Immature natural killer cell (primary cell): ENCODE data around the gene WDR70. TPM values are rescaled to one million over a fixed set of nuclear protein-coding genes. Genes with fewer than 3 reads are reported as not detected.
A peak's percentile ranks its signal among the peaks of the same experiment; 100 is the strongest.

ENCODE experiments used
- DNase-seq, 3 donors: peaks; one replicate each; pipeline ENCODE4 v3.0.0; 2022; ENCODE audit warnings: mixed read lengths in 1 of 3
- H3K27ac Mint-ChIP-seq, 6 donors: one replicate each; pipeline ENCODE4 v1.8.0; 2020; ENCODE audit warnings: mixed read lengths in 6 of 6, mild to moderate bottlenecking in 5 of 6, inconsistent platforms in 4 of 6, moderate library complexity in 3 of 6
- H3K27me3 Mint-ChIP-seq, 3 donors: one replicate each; pipeline ENCODE4 v1.8.0; 2020 to 2021; ENCODE audit warnings: low read depth in 3 of 3, mild to moderate bottlenecking in 3 of 3, mixed read lengths in 3 of 3, moderate library complexity in 3 of 3, inconsistent platforms in 1 of 3
- H3K36me3 Mint-ChIP-seq, 3 donors: one replicate each; pipeline ENCODE4 v1.8.0; 2020; ENCODE audit warnings: mixed read lengths in 3 of 3, inconsistent platforms in 2 of 3, mild to moderate bottlenecking in 2 of 3
- H3K4me1 Mint-ChIP-seq, 2 donors: one replicate each; pipeline ENCODE4 v1.8.0; 2020; ENCODE audit warnings: inconsistent platforms in 2 of 2, mild to moderate bottlenecking in 2 of 2, mixed read lengths in 2 of 2, moderate library complexity in 1 of 2
- H3K4me3 Mint-ChIP-seq, 5 donors: one replicate each; pipeline ENCODE4 v1.8.0; 2020; ENCODE audit warnings: mild to moderate bottlenecking in 5 of 5, mixed read lengths in 5 of 5, inconsistent platforms in 3 of 5, moderate library complexity in 3 of 5
- H3K9me3 Mint-ChIP-seq, 6 donors: one replicate each; pipeline ENCODE4 v1.8.0; 2020; ENCODE audit warnings: mild to moderate bottlenecking in 6 of 6, mixed read lengths in 6 of 6, inconsistent platforms in 4 of 6, moderate library complexity in 3 of 6
- polyA plus RNA-seq, 3 donors: library from polyadenylated mRNA; unstranded; fragments of 300-500 nt; fragmentation: Illumina TruSeq; gene quantifications; one replicate each; pipeline ENCODE4 v1.2.3, GENCODE V29; 2021

Gene WDR70
- polyA plus RNA-seq, 3 donors from 2014 or later = 18.4 to 20.0 (median 18.6) TPM

DNA sequence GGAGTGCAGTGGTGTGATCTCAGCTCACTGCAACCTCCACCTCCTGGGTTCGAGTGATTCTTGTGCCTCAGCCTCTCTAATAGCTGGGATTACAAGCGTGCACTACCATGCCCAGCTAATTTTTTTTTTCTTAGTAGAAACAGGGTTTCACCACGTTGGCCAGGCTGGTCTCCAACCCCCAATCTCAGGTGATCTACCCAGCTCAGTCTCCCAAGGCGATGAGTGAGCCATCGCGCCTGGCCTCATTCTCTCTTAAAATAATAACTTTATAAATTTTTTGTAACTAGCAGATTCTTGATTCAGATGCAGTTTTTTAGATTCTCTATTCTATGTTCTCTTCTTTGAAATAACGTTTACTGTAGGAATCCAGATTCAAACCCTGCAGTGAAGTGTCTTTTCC is 333.6 kb downstream of the WDR70 start:
- H3K27ac Mint-ChIP-seq = no peak overlapping the region
- no peak for DNase-seq
- H3K4me1 Mint-ChIP-seq = no peaks in the 10 kb centered on the region
- no peak overlapping the region for H3K4me3 Mint-ChIP-seq
- H3K9me3 Mint-ChIP-seq = no peaks in the 10 kb centered on the region
- H3K36me3 Mint-ChIP-seq = peaks cover 2 to 15% (median 9%) of the 10 kb centered on the region in 3 donors
- H3K27me3 Mint-ChIP-seq = peaks cover 0 to 2% (median 1%) of the 10 kb centered on the region in 3 donors

DNA sequence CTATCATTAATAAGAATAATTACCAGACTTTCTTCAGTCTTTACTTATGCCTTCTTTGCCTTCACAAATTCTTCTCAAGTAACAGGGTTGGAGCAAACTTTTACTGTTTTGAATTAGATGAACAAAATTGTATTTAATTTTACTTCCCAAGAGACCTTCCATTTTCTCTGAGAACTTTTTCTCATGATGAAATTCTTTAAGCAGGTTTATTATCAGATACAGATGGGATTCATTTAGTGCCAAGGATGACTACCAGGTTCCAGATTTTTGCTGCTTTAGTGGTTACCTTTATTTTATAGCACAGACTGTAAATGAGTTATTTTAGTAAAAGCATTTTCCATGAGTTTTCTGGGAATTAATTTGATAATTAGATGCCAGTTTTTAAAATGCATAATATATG is 335.6 kb downstream of the WDR70 start:
- H3K27me3 Mint-ChIP-seq = peaks cover 0 to 2% (median 1%) of the 10 kb centered on the region in 3 donors
- no peak overlapping the region for H3K4me3 Mint-ChIP-seq
- H3K9me3 Mint-ChIP-seq = no peaks in the 10 kb centered on the region
- no peaks in the 10 kb centered on the region for H3K4me1 Mint-ChIP-seq
- no peak for DNase-seq
- H3K36me3 Mint-ChIP-seq = peaks cover 2 to 15% (median 9%) of the 10 kb centered on the region in 3 donors
- H3K27ac Mint-ChIP-seq = no peak overlapping the region

DNA sequence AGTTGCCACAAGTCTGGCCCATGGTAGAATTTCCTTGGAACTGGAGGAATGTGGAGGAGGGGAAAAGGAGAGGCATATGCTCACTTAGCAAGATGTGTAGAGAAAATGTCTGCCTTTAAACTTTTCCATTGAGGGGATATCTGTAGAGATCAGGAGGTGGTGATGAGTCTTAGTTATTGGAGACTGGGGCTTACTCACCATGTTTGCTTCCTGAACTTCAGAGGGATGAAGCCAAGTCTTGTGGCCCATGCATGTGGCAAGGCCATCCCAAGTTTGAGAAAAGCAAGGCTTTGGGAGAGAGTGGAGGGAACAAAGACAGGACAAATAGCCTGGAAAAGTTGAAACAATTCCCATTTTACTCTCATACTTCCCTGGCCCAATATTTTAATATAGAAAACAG is 336.2 kb downstream of the WDR70 start:
- Mint-ChIP-seq H3K4me1 (no peaks in the 10 kb centered on the region), H3K4me3 (no peak overlapping the region), H3K27ac (no peak overlapping the region), H3K27me3 (peaks cover 0 to 2% (median 1%) of the 10 kb centered on the region in 3 donors), H3K36me3 (peaks cover 0 to 17% (median 10%) of the 10 kb centered on the region in 3 donors), H3K9me3 (no peaks in the 10 kb centered on the region)
- DNase-seq = no peak

DNA sequence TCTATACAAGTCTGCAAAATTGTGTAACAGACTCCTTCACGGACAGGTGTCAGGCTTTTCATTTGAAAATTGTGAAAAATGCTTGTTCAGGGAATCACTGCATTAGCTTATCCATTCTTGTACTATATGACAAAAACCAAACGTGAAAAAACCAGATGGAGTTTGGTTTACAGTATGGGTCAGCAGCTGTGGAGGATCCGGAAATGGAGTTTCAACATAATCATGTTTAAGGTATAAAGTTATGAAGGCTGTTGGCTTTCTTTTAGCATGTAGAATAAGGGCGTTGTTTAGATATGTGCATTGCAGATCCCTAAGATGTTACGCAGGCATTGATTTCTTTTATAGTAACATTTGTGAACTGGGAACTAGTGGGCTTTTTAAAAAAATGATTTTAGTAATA is 336.9 kb downstream of the WDR70 start:
- no peaks in the 10 kb centered on the region for H3K9me3 Mint-ChIP-seq
- peaks cover 4 to 20% (median 14%) of the 10 kb centered on the region in 3 donors for H3K36me3 Mint-ChIP-seq
- H3K4me1 Mint-ChIP-seq = no peaks in the 10 kb centered on the region
- no peak overlapping the region for H3K4me3 Mint-ChIP-seq
- no peak for DNase-seq
- peaks cover 0 to 2% (median 1%) of the 10 kb centered on the region in 3 donors for H3K27me3 Mint-ChIP-seq
- H3K27ac Mint-ChIP-seq = no peak overlapping the region

DNA sequence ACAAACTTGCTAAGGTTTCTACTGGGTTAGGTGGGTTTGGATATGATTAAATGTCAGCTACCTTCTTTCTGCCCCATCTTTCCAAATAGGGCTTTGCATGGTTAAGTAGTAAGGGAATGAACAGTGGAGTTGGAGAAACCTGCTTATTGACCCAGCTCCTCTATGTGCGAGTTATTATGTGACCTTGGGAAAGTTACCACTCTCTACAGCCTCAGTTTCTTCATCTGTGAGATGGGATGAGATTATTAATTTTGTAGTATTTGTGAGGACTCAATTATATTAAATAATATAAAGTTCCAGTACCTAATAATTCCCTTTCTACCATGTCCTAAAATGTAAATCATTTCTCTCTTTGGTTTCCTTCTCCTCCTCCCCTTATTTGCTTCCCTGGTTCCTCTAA is 337.3 kb downstream of the WDR70 start:
- Mint-ChIP-seq H3K4me1 (no peaks in the 10 kb centered on the region), H3K36me3 (peaks cover 4 to 20% (median 16%) of the 10 kb centered on the region in 3 donors), H3K4me3 (no peak overlapping the region), H3K27me3 (peaks cover 0 to 2% (median 1%) of the 10 kb centered on the region in 3 donors), H3K9me3 (no peaks in the 10 kb centered on the region), H3K27ac (no peak overlapping the region)
- no peak for DNase-seq

DNA sequence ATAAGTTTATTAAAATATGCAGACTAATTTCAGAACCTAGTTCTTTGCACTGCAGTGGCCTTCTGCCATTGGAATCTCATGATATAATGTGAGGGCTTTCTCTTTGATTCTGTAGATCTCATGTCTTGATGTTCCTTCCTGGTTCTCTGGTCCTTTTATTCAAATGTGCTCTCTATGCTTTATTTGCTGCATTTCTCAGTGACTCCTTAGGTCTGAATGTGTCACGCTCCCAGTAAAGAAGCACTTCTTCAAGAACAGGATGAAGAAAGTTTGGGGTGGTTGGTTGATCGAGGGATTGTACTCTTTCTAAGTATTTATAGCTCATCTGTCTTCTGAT is 338.1 kb downstream of the WDR70 start:
- H3K36me3 Mint-ChIP-seq = peaks cover 4 to 20% (median 19%) of the 10 kb centered on the region in 3 donors
- DNase-seq = no peak
- H3K4me1 Mint-ChIP-seq = no peaks in the 10 kb centered on the region
- peaks cover 0 to 2% (median 1%) of the 10 kb centered on the region in 3 donors for H3K27me3 Mint-ChIP-seq
- H3K9me3 Mint-ChIP-seq = no peaks in the 10 kb centered on the region
- H3K27ac Mint-ChIP-seq = no peak overlapping the region
- no peak overlapping the region for H3K4me3 Mint-ChIP-seq

DNA sequence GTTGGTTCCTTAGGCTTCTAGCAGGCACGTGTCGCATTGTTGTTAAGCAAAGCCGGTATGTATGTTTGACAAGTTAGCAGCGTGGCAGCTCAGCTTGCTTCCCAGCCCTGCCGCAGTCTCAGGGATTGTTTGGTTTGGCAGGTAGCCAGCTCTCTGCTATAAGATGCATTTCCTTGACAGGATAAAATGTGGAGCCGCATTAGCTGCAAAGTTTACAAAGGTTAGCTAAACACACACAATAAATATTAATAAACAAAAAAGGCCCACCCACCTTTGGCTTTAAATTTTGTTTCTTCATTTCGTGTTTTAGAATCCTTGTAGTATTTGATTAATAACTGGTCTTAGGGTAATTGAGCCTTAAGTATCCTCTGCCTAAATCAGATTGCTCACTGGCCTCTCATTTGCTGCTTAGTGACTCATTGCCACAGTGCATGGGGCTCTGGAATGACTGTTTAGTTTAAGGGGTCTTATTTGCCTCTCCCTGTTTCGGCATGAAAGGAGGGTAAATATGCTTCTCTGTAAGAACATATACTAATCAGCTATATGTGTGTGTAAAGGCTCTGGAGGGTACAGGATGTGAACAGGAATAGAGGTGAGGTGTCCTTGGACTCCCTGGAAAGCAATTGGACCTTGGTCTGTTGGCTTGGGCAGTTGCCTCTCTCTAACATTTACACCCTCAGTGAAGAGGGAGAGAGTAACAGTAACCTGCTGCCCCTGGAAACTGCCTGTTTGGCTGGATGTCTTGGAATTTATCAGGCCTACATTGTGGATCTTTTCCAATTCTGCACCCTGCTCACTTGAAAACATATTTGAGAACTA is 338.7 kb downstream of the WDR70 start:
- Mint-ChIP-seq H3K27ac (no peak overlapping the region), H3K4me3 (no peak overlapping the region), H3K9me3 (no peaks in the 10 kb centered on the region), H3K27me3 (peaks cover 0 to 2% (median 1%) of the 10 kb centered on the region in 3 donors), H3K36me3 (peaks cover 4 to 25% (median 23%) of the 10 kb centered on the region in 3 donors), H3K4me1 (peaks cover 0 to 5% of the 10 kb centered on the region in 2 donors)
- no peak for DNase-seq

DNA sequence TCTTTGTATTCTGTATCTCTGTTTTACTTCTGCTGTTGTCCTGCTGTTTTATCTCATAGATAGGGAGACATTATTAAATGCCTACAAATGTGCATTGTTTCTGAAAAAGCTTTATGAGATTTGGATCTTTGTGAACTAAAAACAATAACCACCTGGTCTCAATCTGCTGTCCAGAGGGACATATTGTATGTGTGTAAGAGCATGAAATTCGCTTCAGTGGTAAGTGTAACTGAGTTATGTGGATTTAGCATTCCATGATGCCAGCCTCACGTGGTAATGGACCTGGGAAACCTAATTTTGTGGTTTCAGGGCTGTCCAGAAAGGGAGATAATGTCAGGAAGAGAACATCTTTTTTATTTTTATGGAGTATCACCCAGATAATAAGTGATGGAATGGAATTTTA is 341.4 kb downstream of the WDR70 start:
- DNase-seq = no peak
- Mint-ChIP-seq H3K27ac (no peak overlapping the region), H3K27me3 (peaks cover 0 to 1% (median 0%) of the 10 kb centered on the region in 3 donors), H3K4me3 (no peak overlapping the region), H3K9me3 (no peaks in the 10 kb centered on the region), H3K36me3 (peaks cover 4 to 26% (median 18%) of the 10 kb centered on the region in 3 donors), H3K4me1 (peaks cover 0 to 8% of the 10 kb centered on the region in 2 donors)

DNA sequence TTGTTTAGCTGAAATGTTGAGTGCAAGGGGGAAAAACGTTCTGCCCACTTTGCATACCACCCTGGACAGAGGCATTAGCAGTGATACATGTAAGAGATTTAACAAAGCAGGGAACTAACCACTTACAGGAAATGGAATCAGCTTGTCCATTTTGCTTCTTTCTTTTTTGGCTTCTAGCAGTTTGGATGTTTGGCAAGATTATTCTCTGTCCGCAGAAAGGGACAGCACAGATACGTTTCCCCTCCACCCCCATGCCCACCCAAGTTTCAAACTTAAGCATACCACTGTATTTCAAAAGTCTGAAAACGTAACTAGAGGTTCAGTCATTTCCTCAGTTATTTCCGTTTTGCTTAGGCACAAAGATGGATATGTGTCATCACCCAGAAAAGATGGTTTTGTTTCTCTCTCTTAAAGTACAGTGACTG is 342.3 kb downstream of the WDR70 start:
- H3K36me3 Mint-ChIP-seq = peaks cover 8 to 25% (median 19%) of the 10 kb centered on the region in 3 donors
- peaks cover 0 to 8% of the 10 kb centered on the region in 2 donors for H3K4me1 Mint-ChIP-seq
- H3K4me3 Mint-ChIP-seq = no peak overlapping the region
- H3K27me3 Mint-ChIP-seq = peaks cover 0 to 1% (median 0%) of the 10 kb centered on the region in 3 donors
- no peaks in the 10 kb centered on the region for H3K9me3 Mint-ChIP-seq
- no peak overlapping the region for H3K27ac Mint-ChIP-seq
- no peak for DNase-seq

DNA sequence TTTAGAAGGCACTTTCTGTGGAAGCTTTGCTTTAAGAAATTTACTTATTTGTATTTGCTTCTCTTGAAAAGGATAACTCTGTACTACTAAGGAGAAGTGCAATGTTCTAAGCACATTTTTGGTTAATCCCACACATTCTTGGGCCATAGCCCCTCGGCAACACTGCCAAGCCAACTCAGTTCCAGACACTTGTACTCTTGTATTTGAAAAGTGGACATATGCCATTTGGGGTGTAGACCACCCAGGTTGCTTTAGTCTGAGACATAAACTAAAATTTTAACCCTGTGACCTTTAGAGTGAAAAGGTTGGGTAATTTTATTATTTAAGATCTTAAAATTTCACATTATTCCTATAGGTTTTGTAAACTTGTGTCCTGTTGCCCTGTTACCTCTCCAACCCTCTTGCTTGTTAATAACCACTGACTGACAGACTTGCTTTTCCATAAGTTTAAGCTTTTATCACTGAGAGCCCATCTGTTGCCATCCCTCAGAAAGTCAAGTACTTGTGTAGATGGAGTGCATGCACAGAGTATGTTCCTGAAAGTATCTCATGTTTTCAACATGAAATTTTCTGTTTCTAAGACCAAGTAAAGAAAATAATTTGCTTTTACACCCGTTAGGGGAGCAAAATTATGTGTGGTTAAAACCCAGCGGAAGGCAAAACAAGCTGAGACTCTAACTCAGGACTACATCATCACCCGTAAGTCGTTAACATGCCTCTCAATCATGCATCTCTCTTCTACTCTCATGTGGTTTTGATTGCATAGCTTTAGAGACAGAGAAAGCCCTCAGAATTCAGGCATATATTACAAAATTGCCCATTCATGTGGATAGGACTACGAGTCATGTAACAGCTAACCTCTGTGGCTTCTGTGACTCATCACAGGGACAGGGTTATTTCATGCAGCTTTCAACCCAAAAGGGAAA is 343.4 kb downstream of the WDR70 start:
- Mint-ChIP-seq H3K9me3 (no peaks in the 10 kb centered on the region), H3K36me3 (peaks cover 8 to 33% (median 19%) of the 10 kb centered on the region in 3 donors), H3K4me3 (no peak overlapping the region)

DNA sequence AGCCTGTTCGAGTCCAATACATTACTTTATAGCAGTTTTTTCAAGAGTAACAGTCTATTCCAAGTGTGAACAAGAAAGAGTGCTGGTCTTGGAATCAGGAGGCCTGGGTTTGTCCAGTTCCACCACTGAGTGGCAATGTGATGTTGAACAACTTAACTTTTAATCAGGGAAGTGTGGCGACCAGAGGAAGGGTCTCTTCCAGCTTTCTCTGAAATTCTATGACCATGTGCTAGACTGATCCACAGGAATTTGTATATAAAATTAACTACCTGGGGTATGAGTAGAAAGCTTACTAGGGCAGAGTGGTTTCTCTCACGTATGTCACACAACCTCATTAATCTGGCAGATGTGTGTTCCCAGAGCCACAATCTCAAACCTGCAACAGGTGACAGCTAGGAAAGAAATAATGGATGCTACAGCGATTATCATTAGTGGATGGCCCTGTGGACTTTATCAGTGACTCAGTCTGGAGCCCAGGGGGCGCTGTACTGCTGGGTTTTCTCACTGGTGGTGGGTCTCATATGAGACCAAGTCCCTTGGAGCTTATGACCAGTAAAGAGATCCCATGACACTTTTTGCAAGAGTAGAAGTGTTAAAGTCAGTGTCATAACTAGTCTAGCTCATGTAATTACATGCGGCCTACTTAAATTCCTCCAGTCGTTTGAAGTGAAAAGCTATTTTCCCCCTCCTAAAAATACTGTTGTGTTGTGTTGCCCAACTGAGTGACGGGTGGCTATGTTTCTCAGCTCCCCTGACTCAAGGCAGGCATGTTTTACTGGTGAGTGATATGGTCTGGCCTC is 344.2 kb downstream of the WDR70 start:
- DNase-seq = no peak
- no peak overlapping the region for H3K27ac Mint-ChIP-seq
- no peaks in the 10 kb centered on the region for H3K27me3 Mint-ChIP-seq
- H3K36me3 Mint-ChIP-seq = peaks cover 11 to 35% (median 22%) of the 10 kb centered on the region in 3 donors
- no peak overlapping the region for H3K4me3 Mint-ChIP-seq
- peaks cover 0 to 8% of the 10 kb centered on the region in 2 donors for H3K4me1 Mint-ChIP-seq
- H3K9me3 Mint-ChIP-seq = no peaks in the 10 kb centered on the region

More for the DNA sequence above, 343.4 kb downstream of the WDR70 start:
- H3K27me3 Mint-ChIP-seq = peaks cover 0 to under 1% (median 0%) of the 10 kb centered on the region in 3 donors
- peaks cover 0 to 8% of the 10 kb centered on the region in 2 donors for H3K4me1 Mint-ChIP-seq
- H3K27ac Mint-ChIP-seq = no peak overlapping the region
- DNase-seq = peak in 1 of 3 donors; percentile 7

DNA sequence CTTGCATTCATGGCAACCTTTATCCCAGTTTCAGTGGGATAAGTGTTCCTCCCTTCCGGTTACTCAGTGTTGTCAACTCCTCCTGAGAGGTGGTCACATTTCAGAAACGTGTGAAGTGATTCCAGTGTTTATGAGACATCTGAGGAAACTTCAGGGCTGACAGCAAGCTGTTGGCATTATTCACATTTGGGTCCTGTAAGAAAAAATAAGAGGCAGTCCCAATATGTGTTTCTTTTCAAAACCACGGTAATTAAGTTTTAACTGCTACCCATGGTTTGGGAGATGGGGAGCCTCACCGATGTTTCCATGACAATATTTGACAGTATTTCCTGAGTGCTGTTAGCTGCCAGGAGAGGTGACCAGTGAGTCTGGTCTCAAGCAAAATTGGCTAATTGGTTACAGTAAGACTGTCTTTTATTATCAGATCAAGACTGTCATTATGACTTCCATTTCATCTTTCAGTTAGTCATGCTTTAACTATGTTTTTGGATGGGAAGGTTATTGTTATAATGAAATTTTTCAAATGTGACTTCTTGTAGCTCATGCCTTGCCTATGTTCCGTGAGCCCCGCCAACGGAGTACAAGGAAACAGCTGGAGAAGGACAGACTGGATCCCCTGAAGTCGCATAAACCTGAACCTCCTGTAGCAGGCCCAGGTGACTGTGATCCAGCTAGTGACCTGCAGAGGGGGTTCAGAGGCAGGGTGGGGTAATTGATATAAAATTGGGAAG is 345.4 kb downstream of the WDR70 start:
- Mint-ChIP-seq H3K27me3 (no peaks in the 10 kb centered on the region), H3K36me3 (peaks cover 12 to 40% (median 30%) of the 10 kb centered on the region in 3 donors), H3K4me3 (no peak overlapping the region), H3K9me3 (no peaks in the 10 kb centered on the region), H3K4me1 (peaks cover 0 to 8% of the 10 kb centered on the region in 2 donors), H3K27ac (no peak overlapping the region)
- no peak for DNase-seq

DNA sequence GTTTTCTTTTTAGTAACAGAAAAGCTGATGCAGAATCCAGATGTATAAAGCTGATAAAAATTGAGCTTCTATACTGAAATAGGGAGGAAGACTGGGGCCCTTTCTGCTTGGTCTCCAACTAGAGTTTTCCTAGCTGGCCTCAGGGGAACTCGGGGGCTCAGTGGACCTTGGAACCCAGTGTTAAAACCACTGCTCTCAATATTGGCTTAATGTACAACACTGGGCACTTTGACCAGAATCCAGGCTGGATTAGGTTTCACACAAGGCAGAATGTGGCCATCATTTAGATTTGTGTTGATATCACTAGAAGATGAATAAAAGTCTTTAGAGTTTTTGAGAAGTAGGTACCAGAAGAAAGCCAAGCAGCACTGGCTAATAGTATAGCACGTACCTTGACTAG is 346.1 kb downstream of the WDR70 start:
- no peak overlapping the region for H3K4me3 Mint-ChIP-seq
- H3K36me3 Mint-ChIP-seq = peaks cover 12 to 44% (median 34%) of the 10 kb centered on the region in 3 donors
- DNase-seq = no peak
- no peaks in the 10 kb centered on the region for H3K27me3 Mint-ChIP-seq
- H3K27ac Mint-ChIP-seq = no peak overlapping the region
- peaks cover 0 to 8% of the 10 kb centered on the region in 2 donors for H3K4me1 Mint-ChIP-seq
- no peaks in the 10 kb centered on the region for H3K9me3 Mint-ChIP-seq
